AG09309 (cell line): ENCODE measurements around the gene BPIFA3.
A peak's percentile ranks its signal among the peaks of the same experiment; 100 is the strongest.

Experiments used
- DNase-seq: peaks from one replicate; pipeline ENCODE4 v3.0.0-alpha.2; 2010; ENCODE audit warnings: low read depth
- H3K4me3 ChIP-seq: 2 replicates; pipeline ENCODE4 v1.5.1; 2011; ENCODE audit warnings: mild to moderate bottlenecking, low read depth, low read length, moderate library complexity; ENCODE audit not compliant: control insufficient read depth
- TF ChIP-seq, protein P1 (sequence below): IDR thresholded peaks from 2 replicates; pipeline ENCODE4 v1.5.1; 2011; ENCODE audit warnings: mild to moderate bottlenecking, low read depth, low read length, inconsistent platforms; ENCODE audit not compliant: insufficient read depth, control insufficient read depth; ENCODE audit errors: missing control alignments

BPIFA3 gene

GRCh38 chr20:33217052-33217451 is at the start of gene BPIFA3:
BPIFA3 (plus strand) TSS chr20:33217352; CDS start chr20:33217537, 185 bp downstream.
- no peak for DNase-seq
- H3K4me3 ChIP-seq, result no peak within 1 kb of the TSS
- TF ChIP-seq, protein P1, sequence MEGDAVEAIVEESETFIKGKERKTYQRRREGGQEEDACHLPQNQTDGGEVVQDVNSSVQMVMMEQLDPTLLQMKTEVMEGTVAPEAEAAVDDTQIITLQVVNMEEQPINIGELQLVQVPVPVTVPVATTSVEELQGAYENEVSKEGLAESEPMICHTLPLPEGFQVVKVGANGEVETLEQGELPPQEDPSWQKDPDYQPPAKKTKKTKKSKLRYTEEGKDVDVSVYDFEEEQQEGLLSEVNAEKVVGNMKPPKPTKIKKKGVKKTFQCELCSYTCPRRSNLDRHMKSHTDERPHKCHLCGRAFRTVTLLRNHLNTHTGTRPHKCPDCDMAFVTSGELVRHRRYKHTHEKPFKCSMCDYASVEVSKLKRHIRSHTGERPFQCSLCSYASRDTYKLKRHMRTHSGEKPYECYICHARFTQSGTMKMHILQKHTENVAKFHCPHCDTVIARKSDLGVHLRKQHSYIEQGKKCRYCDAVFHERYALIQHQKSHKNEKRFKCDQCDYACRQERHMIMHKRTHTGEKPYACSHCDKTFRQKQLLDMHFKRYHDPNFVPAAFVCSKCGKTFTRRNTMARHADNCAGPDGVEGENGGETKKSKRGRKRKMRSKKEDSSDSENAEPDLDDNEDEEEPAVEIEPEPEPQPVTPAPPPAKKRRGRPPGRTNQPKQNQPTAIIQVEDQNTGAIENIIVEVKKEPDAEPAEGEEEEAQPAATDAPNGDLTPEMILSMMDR, result no peak

DNA sequence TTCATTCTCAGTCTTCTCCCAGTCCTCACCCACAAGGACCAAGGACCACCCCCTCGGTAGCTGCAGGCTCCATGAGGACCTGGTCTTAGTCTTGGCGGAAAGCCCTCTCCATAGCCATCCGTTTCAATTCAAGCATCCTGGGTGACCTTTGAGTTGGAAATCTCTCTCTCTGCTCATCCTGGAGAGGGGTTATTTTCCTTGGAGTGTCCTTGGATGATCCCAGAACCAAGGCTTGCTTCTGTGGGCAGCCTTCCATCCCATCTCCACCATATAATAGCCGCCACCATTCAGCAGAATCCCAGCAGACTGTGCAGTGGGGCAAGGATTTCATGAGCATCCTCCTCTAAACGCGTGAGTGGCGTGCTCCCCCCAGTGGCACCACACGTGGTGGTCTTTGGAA is 49.3 kb upstream of the BPIFA3 start, which contains the start of gene BPIFA2:
TSS of gene BPIFA2 (plus strand) at position 301 of the 400 bp plus-strand sequence. CDS start 987 bp downstream, outside the sequence.
- no peak within 1 kb of the TSS for H3K4me3 ChIP-seq
- DNase-seq, result no peak
- TF ChIP-seq, protein P1, result no peak

- DNase-seq, result no peak
- H3K4me3 ChIP-seq, result no peak overlapping the region
- TF ChIP-seq, protein P1, result peak; percentile 24
These were observed 47.9 kb upstream of the BPIFA3 start for GRCh38 chr20:33169176-33169794.

GRCh38 chr20:33172781-33173180 is 44.4 kb upstream of the BPIFA3 start:
- TF ChIP-seq, protein P1, result no peak
- no peak for DNase-seq
- H3K4me3 ChIP-seq, result no peak overlapping the region

- TF ChIP-seq, protein P1, result no peak
- H3K4me3 ChIP-seq, result no peak overlapping the region
- no peak for DNase-seq
These were observed 42.0 kb upstream of the BPIFA3 start for GRCh38 chr20:33175123-33175522.

- no peak for DNase-seq
- H3K4me3 ChIP-seq, result no peak overlapping the region
- TF ChIP-seq, protein P1, result no peak
These were observed 41.1 kb upstream of the BPIFA3 start for GRCh38 chr20:33176101-33176500.
